Activated naive CD8-positive, alpha-beta T cell treated with anti-CD3 and anti-CD28 coated beads, Interleukin-2, amount 10 ng/mL, durations not matched to agents 7 days and 5 days (primary cell): ENCODE results near the gene PCLO. TPM values are rescaled to one million over a fixed set of nuclear protein-coding genes. Genes with fewer than 3 reads are reported as not detected.
"Not testable (repeated sequence)": the region's sequence is repeated elsewhere in the genome, so short reads cannot be mapped to it uniquely, and the experiment has no call there.

Experiments
- ATAC-seq: fragments of 150-1000 bp; cut with Tn5 transposase; one replicate; pipeline ENCODE4 v1.10.0; 2021; ENCODE audit warnings: low read depth, moderate library complexity
- POLR2A ChIA-PET: fragments of 350-600 bp; sonication (Branson Sonifier 250); formaldehyde crosslinking; loops from one replicate; lab custom pipeline; 2021; ENCODE audit warnings: antibody characterized with exemption; lab: Charles Lee
- DNase-seq: peaks from one replicate; pipeline ENCODE4 v3.0.0; 2021
- H3K27ac Mint-ChIP-seq: one replicate; pipeline ENCODE4 v1.8.0; 2022; ENCODE audit warnings: mild to moderate bottlenecking, mixed read lengths
- H3K27me3 Mint-ChIP-seq: one replicate; pipeline ENCODE4 v1.8.0; 2022; ENCODE audit warnings: mild to moderate bottlenecking, moderate library complexity, mixed read lengths
- H3K36me3 Mint-ChIP-seq: one replicate; pipeline ENCODE4 v1.8.0; 2021; ENCODE audit warnings: mild to moderate bottlenecking, mixed read lengths
- H3K4me1 Mint-ChIP-seq: one replicate; pipeline ENCODE4 v1.8.0; 2021; ENCODE audit warnings: mixed read lengths
- H3K4me3 Mint-ChIP-seq: one replicate; pipeline ENCODE4 v1.8.0; 2022; ENCODE audit warnings: mild to moderate bottlenecking, moderate library complexity, mixed read lengths
- H3K9me3 Mint-ChIP-seq: one replicate; pipeline ENCODE4 v1.8.0; 2021; ENCODE audit warnings: mixed read lengths
- total RNA-seq, 2 experiments: library from RNA; stranded (reverse); gene quantifications; one replicate each; pipeline ENCODE4 v1.2.3, GENCODE V29; 2021

PCLO gene
- total RNA-seq, 2 experiments from 2014 or later: not detected

GRCh38 chr7:83054472-83054871 lies 108.2 kb downstream of the PCLO start:
- H3K4me1 Mint-ChIP-seq: no peaks in the 10 kb centered on the region
- no peak overlapping the region for H3K4me3 Mint-ChIP-seq
- ATAC-seq (no peak), DNase-seq (no peak)
- H3K9me3 Mint-ChIP-seq: no peaks in the 10 kb centered on the region
- POLR2A ChIA-PET: no interaction called here
- no peak overlapping the region for H3K27ac Mint-ChIP-seq
- H3K27me3 Mint-ChIP-seq: no peaks in the 10 kb centered on the region
- no peaks in the 10 kb centered on the region for H3K36me3 Mint-ChIP-seq

- DNase-seq: no peak
- Mint-ChIP-seq H3K27ac (no peak overlapping the region), H3K27me3 (no peaks in the 10 kb centered on the region), H3K4me1 (no peaks in the 10 kb centered on the region), H3K4me3 (no peak overlapping the region), H3K36me3 (no peaks in the 10 kb centered on the region), H3K9me3 (no peaks in the 10 kb centered on the region)
- POLR2A ChIA-PET: no interaction called here
- ATAC-seq: no peak
Observed at GRCh38 chr7:83053965-83054364, 108.7 kb downstream of the PCLO start.

DNA sequence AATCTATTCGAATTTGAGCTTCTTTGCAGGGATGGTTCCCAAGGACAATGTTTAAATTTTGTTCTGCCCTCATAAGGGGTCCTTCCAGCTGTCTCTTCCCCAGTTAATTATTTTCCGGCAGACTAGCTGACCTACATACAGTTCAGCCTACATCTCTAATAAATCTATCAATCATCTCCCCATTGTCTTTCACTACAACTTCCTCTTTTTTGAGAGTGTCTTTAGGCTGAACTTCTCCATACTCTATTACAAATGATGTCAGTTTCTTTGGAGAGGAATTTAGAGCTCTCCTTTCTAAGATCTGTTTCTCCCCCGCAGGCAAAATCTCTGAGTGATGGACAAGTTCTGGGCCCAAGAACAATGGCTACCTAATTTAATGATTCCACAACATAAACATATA lies 122.2 kb downstream of the PCLO start:
- no peak for DNase-seq
- Mint-ChIP-seq H3K4me1 (no peaks in the 10 kb centered on the region), H3K27ac (no peak overlapping the region), H3K36me3 (no peaks in the 10 kb centered on the region), H3K4me3 (no peak overlapping the region), H3K27me3 (no peaks in the 10 kb centered on the region), H3K9me3 (no peaks in the 10 kb centered on the region)
- no peak for ATAC-seq
- POLR2A ChIA-PET: no interaction called here

GRCh38 chr7:83038787-83039186 lies 123.9 kb downstream of the PCLO start:
- H3K4me1 Mint-ChIP-seq: no peaks in the 10 kb centered on the region
- POLR2A ChIA-PET: no interaction called here

GRCh38 chr7:83036721-83037380 lies 125.8 kb downstream of the PCLO start:
- Mint-ChIP-seq H3K4me1 (no peaks in the 10 kb centered on the region), H3K9me3 (no peaks in the 10 kb centered on the region), H3K27ac (no peak overlapping the region), H3K4me3 (no peak overlapping the region), H3K27me3 (no peaks in the 10 kb centered on the region), H3K36me3 (no peaks in the 10 kb centered on the region)
- POLR2A ChIA-PET: no interaction called here
- no peak for DNase-seq
- ATAC-seq: no peak

More at GRCh38 chr7:83038787-83039186, 123.9 kb downstream of the PCLO start:
- Mint-ChIP-seq H3K9me3 (no peaks in the 10 kb centered on the region), H3K4me3 (no peak overlapping the region), H3K36me3 (no peaks in the 10 kb centered on the region), H3K27me3 (no peaks in the 10 kb centered on the region), H3K27ac (no peak overlapping the region)
- DNase-seq: no peak
- ATAC-seq: no peak

GRCh38 chr7:83036130-83036529 lies 126.6 kb downstream of the PCLO start:
- no peak overlapping the region for H3K27ac Mint-ChIP-seq
- ATAC-seq (no peak), DNase-seq (no peak)
- no peaks in the 10 kb centered on the region for H3K36me3 Mint-ChIP-seq
- H3K4me3 Mint-ChIP-seq: no peak overlapping the region
- no peaks in the 10 kb centered on the region for H3K4me1 Mint-ChIP-seq
- POLR2A ChIA-PET: no interaction called here
- H3K27me3 Mint-ChIP-seq: no peaks in the 10 kb centered on the region
- H3K9me3 Mint-ChIP-seq: no peaks in the 10 kb centered on the region

DNA sequence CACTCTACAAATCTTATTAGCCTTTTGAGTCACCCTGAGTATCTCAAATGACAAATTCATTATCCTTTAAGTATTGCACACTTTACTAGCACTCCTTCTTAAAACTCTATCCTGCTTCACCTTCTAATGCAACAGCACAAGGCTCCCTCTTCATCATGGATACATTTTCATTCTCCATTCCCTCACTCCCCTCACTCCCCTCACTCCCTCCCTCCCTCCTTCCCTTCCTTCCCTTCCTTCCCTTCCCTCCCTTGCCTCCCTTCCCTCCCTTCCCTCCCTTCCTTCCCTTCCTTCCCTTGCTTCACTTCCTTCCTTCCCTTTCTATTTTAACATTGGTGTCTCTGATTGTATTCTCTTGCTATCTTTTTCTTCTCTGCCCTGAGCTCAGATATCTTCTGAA lies 130.5 kb downstream of the PCLO start:
- no peak overlapping the region for H3K4me3 Mint-ChIP-seq
- H3K9me3 Mint-ChIP-seq: no peaks in the 10 kb centered on the region
- H3K4me1 Mint-ChIP-seq: no peaks in the 10 kb centered on the region
- POLR2A ChIA-PET: no interaction called here
- no peak for DNase-seq
- no peak for ATAC-seq
- no peaks in the 10 kb centered on the region for H3K27me3 Mint-ChIP-seq
- no peak overlapping the region for H3K27ac Mint-ChIP-seq
- no peaks in the 10 kb centered on the region for H3K36me3 Mint-ChIP-seq

- H3K9me3 Mint-ChIP-seq, H3K4me3 Mint-ChIP-seq, H3K27me3 Mint-ChIP-seq, ATAC-seq, H3K27ac Mint-ChIP-seq, H3K36me3 Mint-ChIP-seq, POLR2A ChIA-PET, H3K4me1 Mint-ChIP-seq, DNase-seq: not testable (repeated sequence)
Observed at GRCh38 chr7:83023817-83024665, 138.6 kb downstream of the PCLO start.

GRCh38 chr7:83021032-83021431 lies 141.7 kb downstream of the PCLO start:
- no peak overlapping the region for H3K27ac Mint-ChIP-seq
- no peak for DNase-seq
- POLR2A ChIA-PET: no interaction called here

DNA sequence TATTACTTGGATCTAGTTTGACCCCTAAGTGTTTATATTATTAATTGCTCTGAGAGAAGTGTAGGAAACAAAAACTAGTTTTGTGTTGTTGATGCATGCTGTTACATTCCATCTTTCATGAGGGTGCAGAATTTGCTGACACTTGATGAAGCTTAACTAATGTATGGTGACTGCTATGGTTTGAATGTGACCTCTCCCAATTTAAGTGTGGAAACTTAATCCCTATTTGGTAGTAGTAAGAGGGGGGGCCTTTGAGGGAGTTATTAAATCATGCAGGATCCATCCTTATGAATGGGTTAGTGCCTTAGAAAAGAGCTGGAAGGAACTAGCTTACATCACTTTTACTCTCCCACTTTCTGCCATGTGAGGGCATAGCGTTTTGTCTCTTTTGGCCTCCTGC lies 142.5 kb downstream of the PCLO start:
- POLR2A ChIA-PET: no interaction called here
- Mint-ChIP-seq H3K4me3 (no peak overlapping the region), H3K4me1 (no peaks in the 10 kb centered on the region), H3K36me3 (no peaks in the 10 kb centered on the region), H3K27me3 (no peaks in the 10 kb centered on the region), H3K27ac (no peak overlapping the region), H3K9me3 (no peaks in the 10 kb centered on the region)
- ATAC-seq: no peak
- no peak for DNase-seq

More at GRCh38 chr7:83021032-83021431, 141.7 kb downstream of the PCLO start:
- Mint-ChIP-seq H3K36me3 (no peaks in the 10 kb centered on the region), H3K4me1 (no peaks in the 10 kb centered on the region), H3K4me3 (no peak overlapping the region), H3K9me3 (no peaks in the 10 kb centered on the region), H3K27me3 (no peaks in the 10 kb centered on the region)
- ATAC-seq: no peak

- POLR2A ChIA-PET: no interaction called here
- H3K4me3 Mint-ChIP-seq: no peak overlapping the region
- no peaks in the 10 kb centered on the region for H3K27me3 Mint-ChIP-seq
- ATAC-seq: no peak
- H3K9me3 Mint-ChIP-seq: no peaks in the 10 kb centered on the region
- no peaks in the 10 kb centered on the region for H3K4me1 Mint-ChIP-seq
- no peaks in the 10 kb centered on the region for H3K36me3 Mint-ChIP-seq
- no peak for DNase-seq
- no peak overlapping the region for H3K27ac Mint-ChIP-seq
Observed at GRCh38 chr7:83015916-83016315, 146.8 kb downstream of the PCLO start.

DNA sequence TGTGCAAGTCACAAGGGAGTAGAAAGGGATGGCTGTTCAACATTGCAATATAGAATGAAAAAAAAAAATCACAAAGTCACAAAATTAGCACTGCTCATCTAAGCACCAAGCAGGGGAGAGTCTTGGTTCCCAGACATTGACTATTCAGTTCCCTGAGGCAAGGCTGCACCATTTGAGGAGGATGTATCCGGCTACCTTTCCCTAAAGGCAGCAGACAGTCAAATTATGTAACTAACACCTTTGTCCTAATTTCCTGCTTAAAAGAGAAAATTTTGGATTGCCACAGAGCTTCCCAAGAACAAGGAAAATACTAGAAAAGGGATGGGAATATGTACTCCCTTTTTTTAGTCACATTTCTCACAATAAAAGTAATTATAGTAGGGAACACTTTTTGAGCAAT lies 148.1 kb downstream of the PCLO start:
- Mint-ChIP-seq H3K4me3 (no peak overlapping the region), H3K9me3 (no peaks in the 10 kb centered on the region), H3K27ac (no peak overlapping the region), H3K4me1 (no peaks in the 10 kb centered on the region), H3K27me3 (no peaks in the 10 kb centered on the region), H3K36me3 (no peaks in the 10 kb centered on the region)
- ATAC-seq (no peak), DNase-seq (no peak)
- POLR2A ChIA-PET: no interaction called here

DNA sequence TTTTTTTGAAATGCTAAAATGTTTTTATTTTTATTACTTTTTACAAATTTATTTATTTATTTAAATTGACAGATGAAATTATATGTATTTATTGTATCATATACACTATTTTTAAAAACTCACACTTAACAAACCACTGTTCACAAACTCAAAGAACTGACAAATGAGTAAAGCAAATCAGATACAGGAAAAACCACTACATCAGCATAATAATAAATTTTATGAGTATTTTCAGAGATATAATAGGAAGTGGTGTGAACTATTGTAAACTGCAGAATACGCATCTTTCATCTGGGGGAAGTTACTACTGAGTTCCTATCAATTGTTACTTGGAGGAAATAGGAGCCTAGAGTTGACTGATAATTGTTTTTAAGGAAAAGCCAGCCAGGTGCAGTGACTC lies 150.7 kb downstream of the PCLO start:
- POLR2A ChIA-PET: no interaction called here
- Mint-ChIP-seq H3K36me3 (no peaks in the 10 kb centered on the region), H3K4me1 (no peaks in the 10 kb centered on the region), H3K4me3 (no peak overlapping the region), H3K27ac (no peak overlapping the region), H3K9me3 (no peaks in the 10 kb centered on the region), H3K27me3 (no peaks in the 10 kb centered on the region)
- no peak for DNase-seq
- no peak for ATAC-seq

DNA sequence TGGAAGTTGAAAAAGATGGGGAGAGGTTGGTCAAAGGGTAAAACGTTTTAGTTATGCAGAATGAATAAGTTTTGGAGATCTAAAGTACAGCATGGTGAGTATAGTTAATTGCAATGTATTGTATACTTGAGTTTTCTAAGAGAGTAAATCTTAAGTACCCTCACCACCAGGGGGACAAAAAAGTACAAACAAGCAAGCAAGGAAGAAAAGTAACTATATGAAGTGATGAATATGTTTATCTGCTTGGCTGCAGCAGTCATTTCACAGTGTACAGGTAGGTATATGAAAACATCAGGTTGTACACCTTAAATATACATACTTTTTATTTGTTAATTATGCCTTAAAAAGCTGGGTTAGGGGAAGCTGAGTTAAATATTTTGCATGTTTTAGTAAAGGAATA lies 157.3 kb downstream of the PCLO start:
- no peak for ATAC-seq
- DNase-seq: no peak
- POLR2A ChIA-PET: no interaction called here
- no peak overlapping the region for H3K4me3 Mint-ChIP-seq
- no peaks in the 10 kb centered on the region for H3K27me3 Mint-ChIP-seq
- no peaks in the 10 kb centered on the region for H3K36me3 Mint-ChIP-seq
- no peaks in the 10 kb centered on the region for H3K4me1 Mint-ChIP-seq
- no peak overlapping the region for H3K27ac Mint-ChIP-seq
- H3K9me3 Mint-ChIP-seq: no peaks in the 10 kb centered on the region
